ENCODE data around the gene UBR4. TPM values are rescaled to one million over a fixed set of nuclear protein-coding genes. Genes with fewer than 3 reads are reported as not detected.

Gene UBR4
- total RNA-seq, 2 experiments from 2014 or later: 133 TPM

DNA sequence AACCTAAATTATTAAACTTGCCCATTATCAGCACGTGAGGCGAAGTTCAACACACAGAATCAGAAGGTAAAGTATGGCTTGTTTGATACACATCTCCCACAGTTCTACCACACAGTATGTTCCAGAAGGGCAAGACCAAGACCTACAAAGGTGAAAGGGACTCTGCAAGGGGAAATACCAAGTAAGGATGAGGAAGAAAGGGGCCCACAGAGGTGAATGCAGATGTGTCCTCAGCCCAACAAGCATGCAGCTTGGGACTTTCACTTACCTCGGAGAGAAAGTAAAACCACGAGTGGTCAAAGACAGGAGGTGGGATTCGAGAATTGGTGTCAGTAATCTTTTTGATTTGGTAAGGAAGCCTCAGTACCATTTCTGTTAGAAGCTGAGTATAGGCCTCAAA is 85.8 kb downstream of the UBR4 start:
- peak overlapping the region; percentile 79 for H3K27ac Mint-ChIP-seq
- ChIA-PET CTCF (interaction anchor here (1.2 to 1.3 kb wide), 2 partner anchors 117 to 211 kb away, joined by 3 to 4 read pairs; no protein-coding TSS in a partner anchor), POLR2A (interaction anchor here (0.7 to 1.3 kb wide), 2 partner anchors 82 to 126 kb away, joined by 3 to 4 read pairs; no protein-coding TSS in a partner anchor)
- no peaks in the 10 kb centered on the region for H3K9me3 Mint-ChIP-seq
- peaks cover 30% of the 10 kb centered on the region for H3K4me1 Mint-ChIP-seq (ENCODE audit: low read depth)
- no peak overlapping the region for H3K4me3 Mint-ChIP-seq
- H3K36me3 Mint-ChIP-seq (ENCODE audit: low read depth): peaks cover 93% of the 10 kb centered on the region
- no peaks in the 10 kb centered on the region for H3K27me3 Mint-ChIP-seq
- ATAC-seq (peak; percentile 90), DNase-seq (peak; percentile 47)
- intact Hi-C loops (cut with micrococcal nuclease): no loop called here
- TF ChIP-seq, protein P1, sequence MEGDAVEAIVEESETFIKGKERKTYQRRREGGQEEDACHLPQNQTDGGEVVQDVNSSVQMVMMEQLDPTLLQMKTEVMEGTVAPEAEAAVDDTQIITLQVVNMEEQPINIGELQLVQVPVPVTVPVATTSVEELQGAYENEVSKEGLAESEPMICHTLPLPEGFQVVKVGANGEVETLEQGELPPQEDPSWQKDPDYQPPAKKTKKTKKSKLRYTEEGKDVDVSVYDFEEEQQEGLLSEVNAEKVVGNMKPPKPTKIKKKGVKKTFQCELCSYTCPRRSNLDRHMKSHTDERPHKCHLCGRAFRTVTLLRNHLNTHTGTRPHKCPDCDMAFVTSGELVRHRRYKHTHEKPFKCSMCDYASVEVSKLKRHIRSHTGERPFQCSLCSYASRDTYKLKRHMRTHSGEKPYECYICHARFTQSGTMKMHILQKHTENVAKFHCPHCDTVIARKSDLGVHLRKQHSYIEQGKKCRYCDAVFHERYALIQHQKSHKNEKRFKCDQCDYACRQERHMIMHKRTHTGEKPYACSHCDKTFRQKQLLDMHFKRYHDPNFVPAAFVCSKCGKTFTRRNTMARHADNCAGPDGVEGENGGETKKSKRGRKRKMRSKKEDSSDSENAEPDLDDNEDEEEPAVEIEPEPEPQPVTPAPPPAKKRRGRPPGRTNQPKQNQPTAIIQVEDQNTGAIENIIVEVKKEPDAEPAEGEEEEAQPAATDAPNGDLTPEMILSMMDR (IDR thresholded peaks at IDR 0.05): no peak

DNA sequence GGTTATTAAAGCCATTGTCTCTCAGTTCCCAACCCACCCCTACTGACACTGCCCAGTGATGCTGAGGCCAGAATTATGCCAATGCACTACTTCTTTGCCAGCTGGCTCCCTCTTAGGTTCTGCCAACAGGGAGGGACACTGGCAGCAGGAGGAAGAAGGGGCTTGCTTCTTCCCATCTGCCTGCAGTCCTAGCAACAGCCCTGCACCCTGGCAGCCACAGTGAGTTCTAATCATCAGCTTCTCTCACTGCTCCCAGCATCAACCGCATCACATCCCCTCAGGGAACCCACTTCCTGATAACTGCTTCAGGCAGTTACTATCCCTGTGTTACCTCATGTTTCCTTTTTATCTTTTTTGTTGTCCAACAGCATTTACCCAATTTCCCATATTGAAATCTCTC is 86.2 kb downstream of the UBR4 start:
- no peak overlapping the region for H3K4me3 Mint-ChIP-seq
- peak overlapping the region; percentile 79 for H3K27ac Mint-ChIP-seq
- H3K4me1 Mint-ChIP-seq (ENCODE audit: low read depth): peaks cover 30% of the 10 kb centered on the region
- H3K36me3 Mint-ChIP-seq (ENCODE audit: low read depth): peaks cover 94% of the 10 kb centered on the region
- POLR2A ChIA-PET: interaction anchor here (1.3 kb wide), 1 partner anchor 127 kb away, joined by 4 read pairs; no protein-coding TSS in a partner anchor
- intact Hi-C loops (cut with micrococcal nuclease): no loop called here
- CTCF ChIA-PET: interaction anchor here (1.2 to 1.3 kb wide), 3 partner anchors 16 to 211 kb away, joined by 3 to 4 read pairs (median 3); no protein-coding TSS in a partner anchor
- no peaks in the 10 kb centered on the region for H3K9me3 Mint-ChIP-seq
- ATAC-seq: peak; percentile 63
- no peaks in the 10 kb centered on the region for H3K27me3 Mint-ChIP-seq
- TF ChIP-seq, protein P1 (IDR thresholded peaks at IDR 0.05): no peak
- peak; percentile 35 for DNase-seq

DNA sequence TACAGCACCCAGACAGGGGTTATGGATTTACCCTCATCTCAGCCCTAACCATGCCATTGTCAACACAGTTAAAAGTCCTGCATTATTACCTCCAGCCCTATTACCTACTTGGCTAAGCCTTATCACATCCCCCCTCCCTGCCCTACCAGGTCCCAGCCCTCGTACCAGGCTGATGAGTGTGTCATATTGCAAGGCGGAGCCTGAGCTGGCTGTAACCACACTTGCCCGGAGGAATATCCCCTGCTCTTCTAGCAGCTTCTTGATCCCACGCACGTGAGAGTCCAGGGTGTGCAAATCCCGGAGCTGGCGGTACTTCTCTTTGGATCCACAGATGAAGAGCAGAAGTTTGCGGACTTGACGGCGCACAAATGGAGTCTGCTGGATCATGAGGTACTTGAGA is 87.4 kb downstream of the UBR4 start:
- Mint-ChIP-seq H3K4me3 (no peak overlapping the region), H3K9me3 (no peaks in the 10 kb centered on the region), H3K4me1 (ENCODE audit: low read depth) (peaks cover 30% of the 10 kb centered on the region), H3K27ac (no peak overlapping the region), H3K36me3 (ENCODE audit: low read depth) (peaks cover 91% of the 10 kb centered on the region), H3K27me3 (no peaks in the 10 kb centered on the region)
- ATAC-seq (no peak), DNase-seq (no peak)
- POLR2A ChIA-PET: no interaction called here
- CTCF ChIA-PET: interaction anchor here (1.3 kb wide), 1 partner anchor 17 kb away, joined by 3 read pairs; no protein-coding TSS in a partner anchor
- intact Hi-C loops (cut with micrococcal nuclease): no loop called here
- TF ChIP-seq, protein P1 (IDR thresholded peaks at IDR 0.05): no peak

DNA sequence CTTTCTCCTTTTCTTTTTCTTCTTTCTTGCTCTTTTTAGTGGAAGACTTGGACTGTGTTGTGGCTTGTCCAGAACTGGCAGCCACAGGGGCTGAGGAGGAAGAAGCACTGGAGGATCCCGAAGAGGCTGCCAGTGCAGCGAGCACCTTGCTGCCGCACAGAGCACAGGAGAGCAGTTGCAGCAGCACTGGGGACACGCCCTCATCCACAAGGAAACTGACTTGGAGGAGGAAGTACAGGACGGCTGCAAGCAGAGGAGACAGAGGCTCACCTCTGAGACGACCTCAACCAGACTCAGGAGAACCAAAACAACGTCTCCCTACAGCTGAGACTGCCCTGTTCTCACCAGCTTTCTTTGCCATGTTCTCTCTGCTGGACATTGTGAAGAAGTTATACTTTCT is 88.9 kb downstream of the UBR4 start:
- Mint-ChIP-seq H3K9me3 (no peaks in the 10 kb centered on the region), H3K4me3 (no peak overlapping the region), H3K27me3 (no peaks in the 10 kb centered on the region), H3K27ac (no peak overlapping the region), H3K36me3 (ENCODE audit: low read depth) (peaks cover 86% of the 10 kb centered on the region), H3K4me1 (ENCODE audit: low read depth) (peaks cover 22% of the 10 kb centered on the region)
- ATAC-seq (no peak), DNase-seq (no peak)
- ChIA-PET POLR2A (interaction anchor here (2.0 kb wide), 1 partner anchor 90 kb away, joined by 5 read pairs; no protein-coding TSS in a partner anchor), CTCF (no interaction called here)
- TF ChIP-seq, protein P1 (IDR thresholded peaks at IDR 0.05): no peak
- intact Hi-C loops (cut with micrococcal nuclease): no loop called here

DNA sequence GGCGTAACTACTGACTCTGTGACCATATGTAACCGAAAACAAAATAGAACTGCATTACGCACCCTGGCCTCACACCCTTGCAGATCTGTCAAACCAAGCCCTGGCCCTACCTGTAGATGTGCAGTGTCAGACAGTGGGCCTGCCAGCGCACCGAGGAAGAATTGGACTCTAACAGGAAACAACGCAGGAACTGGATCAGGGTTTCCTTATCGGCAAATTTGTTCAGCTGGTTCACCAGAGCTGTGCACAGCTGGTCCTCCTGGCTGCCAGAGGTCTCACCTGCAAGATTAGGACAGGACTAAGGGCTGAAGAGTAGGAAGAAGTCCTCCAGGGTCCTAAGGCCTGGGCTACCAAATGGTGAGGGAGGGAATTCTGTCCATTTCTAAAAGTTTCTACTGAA is 90.0 kb downstream of the UBR4 start:
- H3K36me3 Mint-ChIP-seq (ENCODE audit: low read depth): peaks cover 82% of the 10 kb centered on the region
- H3K27me3 Mint-ChIP-seq: no peaks in the 10 kb centered on the region
- intact Hi-C loops (cut with micrococcal nuclease): no loop called here
- TF ChIP-seq, protein P1 (IDR thresholded peaks at IDR 0.05): no peak
- ChIA-PET POLR2A (interaction anchor here (0.8 to 2.0 kb wide), 2 partner anchors 22 to 91 kb away, joined by 3 to 5 read pairs; no protein-coding TSS in a partner anchor), CTCF (interaction anchor here (1.3 to 1.9 kb wide), 4 partner anchors 8 to 121 kb away, joined by 3 to 6 read pairs (median 4); no protein-coding TSS in a partner anchor)
- H3K27ac Mint-ChIP-seq: no peak overlapping the region
- no peaks in the 10 kb centered on the region for H3K9me3 Mint-ChIP-seq
- H3K4me1 Mint-ChIP-seq (ENCODE audit: low read depth): peaks cover 14% of the 10 kb centered on the region
- DNase-seq (no peak), ATAC-seq (no peak)
- no peak overlapping the region for H3K4me3 Mint-ChIP-seq
